OCI-LY3 (cell line): Measurements from ENCODE around the gene SPECC1L.

Source experiments
- H2AFZ ChIP-seq: fragments of 200-600, 300-600 bp; shearing (Covaris generic); 2 replicates; pipeline ENCODE4 v1.6.0; 2014; ENCODE audit warnings: antibody characterized with exemption, low read depth, low read length
- H3K27ac ChIP-seq: fragments of 200-600, 300-600 bp; sonication (generic); 2 replicates; pipeline ENCODE4 v1.5.1; 2014; ENCODE audit warnings: mild to moderate bottlenecking, low read length, moderate library complexity, mixed read lengths
- H3K27me3 ChIP-seq: fragments of 200-600, 300-600 bp; sonication (generic); 2 replicates; pipeline ENCODE4 v1.6.1; 2014; ENCODE audit warnings: low read depth, low read length, mixed read lengths
- H3K36me3 ChIP-seq: fragments of 200-600, 300-600 bp; sonication (generic); replicated peaks from 2 replicates; pipeline ENCODE3; 2014; ENCODE audit warnings: low read depth, low read length, mixed read lengths
- H3K4me1 ChIP-seq: fragments of 300-600, 200-600 bp; sonication (generic); 2 replicates; pipeline ENCODE4 v1.6.1; 2014; ENCODE audit warnings: low read length, mixed read lengths
- H3K4me2 ChIP-seq: fragments of 200-600, 300-600 bp; sonication (generic); 2 replicates; pipeline ENCODE4 v1.6.1; 2014; ENCODE audit warnings: low read length, mixed read lengths
- H3K4me3 ChIP-seq: fragments of 300-600, 200-600 bp; sonication (generic); 2 replicates; pipeline ENCODE4 v1.5.1; 2014; ENCODE audit warnings: antibody characterized with exemption, mild to moderate bottlenecking, low read length, moderate library complexity
- H3K79me2 ChIP-seq: fragments of 300-600, 200-600 bp; shearing (Covaris generic); 2 replicates; pipeline ENCODE4 v1.6.1; 2014; ENCODE audit warnings: mild to moderate bottlenecking, low read length, mixed read lengths
- H3K9ac ChIP-seq: fragments of 300-600, 200-600 bp; shearing (Covaris generic); 2 replicates; pipeline ENCODE4 v1.6.0; 2014; ENCODE audit warnings: mild to moderate bottlenecking, low read length, moderate library complexity
- H3K9me3 ChIP-seq: fragments of 200-600, 300-600 bp; shearing (Covaris generic); 2 replicates; pipeline ENCODE4 v1.6.1; 2014; ENCODE audit warnings: low read length, mixed read lengths; ENCODE audit not compliant: insufficient read depth
- H4K20me1 ChIP-seq: fragments of 200-600, 300-600 bp; sonication (generic); 2 replicates; pipeline ENCODE4 v1.6.1; 2016; ENCODE audit warnings: low read length, mixed read lengths; ENCODE audit not compliant: insufficient read depth
- CTCF ChIP-seq: fragments of 200-600, 300-600 bp; sonication (generic); IDR thresholded peaks from 2 replicates; pipeline ENCODE4 v1.5.1; 2014; ENCODE audit warnings: antibody characterized with exemption, low read length, low read depth
- EZH2phosphoT487 ChIP-seq: fragments of 200-600 bp; shearing (Covaris generic); IDR thresholded peaks from 2 replicates; pipeline ENCODE4 v1.6.1; 2018; ENCODE audit warnings: antibody characterized with exemption, mixed run types, low read depth

Gene SPECC1L

GRCh38 chr22:24430431-24431308 lies 160.0 kb downstream of the SPECC1L start:
- H3K27me3 ChIP-seq, result peaks cover 12% of the 10 kb centered on the region
- H3K4me1 ChIP-seq, result peaks cover 91% of the 10 kb centered on the region
- no peak overlapping the region for H3K27ac ChIP-seq
- no peaks in the 10 kb centered on the region for H3K9me3 ChIP-seq
- H2AFZ ChIP-seq, result no peak overlapping the region
- H3K79me2 ChIP-seq, result peaks cover 13% of the 10 kb centered on the region; the same call in 1 of the 2 replicates
- H3K36me3 ChIP-seq, result peaks cover 2% of the 10 kb centered on the region
- H3K4me2 ChIP-seq, result peak overlapping the region; percentile 92; the same call in 1 of the 2 replicates
- no peaks in the 10 kb centered on the region for H4K20me1 ChIP-seq
- H3K9ac ChIP-seq, result no peak overlapping the region; the same call in 1 of the 2 replicates
- no peak overlapping the region for H3K4me3 ChIP-seq
- TF ChIP-seq EZH2phosphoT487, result no peak
- no peak for TF ChIP-seq CTCF

GRCh38 chr22:24431309-24432034 lies 160.8 kb downstream of the SPECC1L start:
- Histone ChIP-seq H3K4me2 (peak overlapping the region; percentile 92), H4K20me1 (no peaks in the 10 kb centered on the region), H3K4me3 (peak overlapping the region; percentile 55), H3K9me3 (no peaks in the 10 kb centered on the region), H3K9ac (peak overlapping the region; percentile 49; the same call in 1 of the 2 replicates), H2AFZ (no peak overlapping the region), H3K4me1 (peaks cover 92% of the 10 kb centered on the region), H3K79me2 (peaks cover 13% of the 10 kb centered on the region; the same call in 1 of the 2 replicates), H3K27ac (peak overlapping the region; percentile 33), H3K36me3 (peaks cover 2% of the 10 kb centered on the region), H3K27me3 (peaks cover 4% of the 10 kb centered on the region)
- TF ChIP-seq EZH2phosphoT487, result no peak
- no peak for TF ChIP-seq CTCF

DNA sequence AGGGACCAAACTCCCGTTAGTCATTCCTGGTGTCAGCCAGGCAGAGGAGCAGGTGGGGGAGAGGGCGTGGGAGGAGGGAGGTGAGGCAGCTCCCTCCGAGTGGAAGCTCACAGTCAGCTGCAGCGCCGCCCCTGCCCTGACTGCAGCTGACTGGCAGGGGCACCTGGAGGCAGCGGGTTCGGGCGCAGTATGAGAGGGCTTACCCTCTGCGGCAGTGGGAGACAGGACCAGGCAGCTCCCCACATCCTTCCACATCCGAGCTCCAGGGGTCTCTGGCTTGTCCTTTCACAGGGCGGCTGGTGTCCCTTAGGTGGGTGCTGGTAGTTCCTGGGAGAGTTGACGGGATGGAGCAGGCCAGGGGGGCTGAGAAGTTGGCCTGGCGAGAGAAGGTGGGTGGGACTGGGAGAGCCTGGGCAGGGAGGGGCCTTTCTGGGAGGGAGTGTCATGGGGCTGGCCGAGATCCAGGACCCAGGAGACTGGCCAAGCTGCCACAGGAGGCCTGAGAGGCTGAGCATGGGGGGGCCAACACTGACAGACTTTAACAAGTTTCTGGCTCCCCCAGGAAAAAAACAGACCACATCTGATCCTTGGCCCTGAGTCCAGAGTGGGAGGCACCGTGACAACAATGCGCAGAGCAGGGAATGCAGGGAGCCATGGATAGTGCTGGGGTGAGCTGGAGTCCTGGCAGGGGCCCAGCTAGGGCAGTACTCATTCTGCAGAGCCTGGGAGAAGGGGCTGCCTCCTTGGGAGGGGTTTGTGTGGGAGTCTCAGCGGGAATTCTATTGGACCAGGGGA lies 161.6 kb downstream of the SPECC1L start:
- Histone ChIP-seq H3K9ac (peak overlapping the region; percentile 49), H2AFZ (no peak overlapping the region), H3K27me3 (no peaks in the 10 kb centered on the region), H3K4me2 (peak overlapping the region; percentile 92), H3K27ac (peak overlapping the region; percentile 33), H4K20me1 (no peaks in the 10 kb centered on the region), H3K4me1 (peaks cover 91% of the 10 kb centered on the region), H3K36me3 (peaks cover 2% of the 10 kb centered on the region), H3K9me3 (no peaks in the 10 kb centered on the region), H3K4me3 (peak overlapping the region; percentile 55), H3K79me2 (peaks cover 13% of the 10 kb centered on the region; the same call in 1 of the 2 replicates)
- TF ChIP-seq EZH2phosphoT487 (no peak), CTCF (no peak)
